IPS-NIHi11 (cell line): ENCODE results near the gene FANCD2OS.
"Not testable (repeated sequence)": the region's sequence is repeated elsewhere in the genome, so short reads cannot be mapped to it uniquely, and the experiment has no call there.

Experiments used
- DNase-seq: peaks from one replicate; pipeline ENCODE4 v3.0.0; 2012; ENCODE audit warnings: mixed read lengths, low spot score

FANCD2OS gene

GRCh38 chr3:10091387-10091786 lies 16.7 kb downstream of the FANCD2OS start:
- not testable (repeated sequence) for DNase-seq

GRCh38 chr3:10090774-10091173 lies 17.3 kb downstream of the FANCD2OS start:
- not testable (repeated sequence) for DNase-seq

GRCh38 chr3:10090179-10090578 lies 17.9 kb downstream of the FANCD2OS start:
- DNase-seq: no peak

- DNase-seq: no peak
Observed at GRCh38 chr3:10088256-10088655, 19.8 kb downstream of the FANCD2OS start.

- DNase-seq: no peak
Observed at GRCh38 chr3:10085738-10086137, 22.3 kb downstream of the FANCD2OS start.

GRCh38 chr3:10081871-10082270 lies 26.2 kb downstream of the FANCD2OS start:
- no peak for DNase-seq

- no peak for DNase-seq
Observed at GRCh38 chr3:10074666-10075065, 33.4 kb downstream of the FANCD2OS start.

GRCh38 chr3:10070077-10070476 lies 38.0 kb downstream of the FANCD2OS start:
- DNase-seq: not testable (repeated sequence)

GRCh38 chr3:10055097-10055496 lies 53.0 kb downstream of the FANCD2OS start:
- DNase-seq: no peak
